Measurements from ENCODE around the gene HBG1. TPM values are rescaled to one million over a fixed set of nuclear protein-coding genes. Genes with fewer than 3 reads are reported as not detected.

HBG1 gene
- total RNA-seq (2022; extraction: Qiagen RNA extraction; ENCODE audit: low read depth) = not detected in 5 replicates

GRCh38 chr11:5249807-5250396, at the start of gene HBG1:
Gene HBG1, minus strand, starts transcription at chr11:5249857. Its CDS starts 53 bp downstream, at chr11:5249804.

DNA sequence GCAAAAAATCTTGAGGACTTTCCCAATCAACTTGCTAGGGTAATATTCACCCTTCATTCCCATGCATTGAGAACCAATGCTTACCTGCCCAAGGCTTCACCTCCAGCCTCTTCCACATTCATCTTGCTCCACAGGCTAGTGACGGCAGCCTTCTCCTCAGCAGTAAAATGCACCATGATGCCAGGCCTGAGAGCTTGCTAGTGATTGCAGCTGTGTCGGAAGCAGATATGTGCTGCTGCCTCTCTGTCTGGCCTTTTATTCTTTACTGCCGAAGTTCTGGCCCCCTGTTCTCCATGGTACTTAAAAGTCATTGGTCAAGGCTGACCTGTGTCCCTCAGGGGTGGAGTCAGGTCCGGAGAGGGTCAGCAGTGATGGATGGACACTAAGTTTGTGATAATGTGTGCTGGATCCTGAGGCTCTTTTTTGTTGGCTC, 20.1 kb upstream of the HBG1 start, which contains the start of gene HBE1:
Gene HBE1 (minus strand): TSS at position 231 of the 433 bp plus-strand sequence. CDS start 55 bp downstream, at position 176.

DNA sequence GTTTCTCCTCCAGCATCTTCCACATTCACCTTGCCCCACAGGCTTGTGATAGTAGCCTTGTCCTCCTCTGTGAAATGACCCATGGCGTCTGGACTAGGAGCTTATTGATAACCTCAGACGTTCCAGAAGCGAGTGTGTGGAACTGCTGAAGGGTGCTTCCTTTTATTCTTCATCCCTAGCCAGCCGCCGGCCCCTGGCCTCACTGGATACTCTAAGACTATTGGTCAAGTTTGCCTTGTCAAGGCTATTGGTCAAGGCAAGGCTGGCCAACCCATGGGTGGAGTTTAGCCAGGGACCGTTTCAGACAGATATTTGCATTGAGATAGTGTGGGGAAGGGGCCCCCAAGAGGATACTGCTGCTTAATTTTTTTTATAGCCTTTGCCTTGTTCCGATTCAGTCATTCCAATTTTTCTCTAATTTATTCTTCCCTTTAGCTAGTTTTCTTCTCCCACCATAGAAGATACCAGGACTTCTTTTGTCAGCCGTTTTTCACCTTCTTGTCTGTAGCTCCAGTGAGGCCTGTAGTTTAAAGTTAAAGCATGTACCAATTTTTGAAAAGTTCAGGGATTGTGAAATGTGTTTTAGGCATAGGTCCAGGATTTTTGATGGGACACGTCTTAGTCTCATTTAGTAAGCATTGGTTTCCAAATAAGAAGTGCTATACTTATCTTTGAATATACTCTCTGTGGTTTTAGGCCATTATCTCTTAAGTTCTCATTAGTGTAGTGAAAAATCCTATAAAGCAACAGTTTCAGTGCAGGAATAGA, 5.2 kb upstream of the HBG1 start, which contains the start of gene HBG2:
Gene HBG2 (minus strand): TSS at position 136 of the 768 bp plus-strand sequence. CDS start 53 bp downstream, at position 83.

DNA sequence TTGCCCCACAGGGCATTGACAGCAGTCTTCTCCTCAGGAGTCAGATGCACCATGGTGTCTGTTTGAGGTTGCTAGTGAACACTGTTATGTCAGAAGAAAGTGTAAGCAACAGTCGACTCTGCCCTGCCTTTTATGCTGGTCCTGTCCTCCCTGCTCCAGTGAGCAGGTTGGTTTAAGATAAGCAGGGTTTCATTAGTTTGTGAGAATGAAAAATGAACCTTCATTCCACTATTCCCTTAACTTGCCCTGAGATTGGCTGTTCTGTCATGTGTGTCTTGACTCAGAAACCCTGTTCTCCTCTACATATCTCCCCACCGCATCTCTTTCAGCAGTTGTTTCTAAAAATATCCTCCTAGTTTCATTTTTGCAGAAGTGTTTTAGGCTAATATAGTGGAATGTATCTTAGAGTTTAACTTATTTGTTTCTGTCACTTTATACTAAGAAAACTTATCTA, 15.2 kb downstream of the HBG1 start, which contains the start of gene HBD:
Gene HBD (minus strand): TSS at position 103 of the 454 bp plus-strand sequence. CDS start 50 bp downstream, at position 53.

DNA sequence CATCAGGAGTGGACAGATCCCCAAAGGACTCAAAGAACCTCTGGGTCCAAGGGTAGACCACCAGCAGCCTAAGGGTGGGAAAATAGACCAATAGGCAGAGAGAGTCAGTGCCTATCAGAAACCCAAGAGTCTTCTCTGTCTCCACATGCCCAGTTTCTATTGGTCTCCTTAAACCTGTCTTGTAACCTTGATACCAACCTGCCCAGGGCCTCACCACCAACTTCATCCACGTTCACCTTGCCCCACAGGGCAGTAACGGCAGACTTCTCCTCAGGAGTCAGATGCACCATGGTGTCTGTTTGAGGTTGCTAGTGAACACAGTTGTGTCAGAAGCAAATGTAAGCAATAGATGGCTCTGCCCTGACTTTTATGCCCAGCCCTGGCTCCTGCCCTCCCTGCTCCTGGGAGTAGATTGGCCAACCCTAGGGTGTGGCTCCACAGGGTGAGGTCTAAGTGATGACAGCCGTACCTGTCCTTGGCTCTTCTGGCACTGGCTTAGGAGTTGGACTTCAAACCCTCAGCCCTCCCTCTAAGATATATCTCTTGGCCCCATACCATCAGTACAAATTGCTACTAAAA, 22.8 kb downstream of the HBG1 start, which contains the start of gene HBB:
Gene HBB (minus strand): TSS at position 340 of the 579 bp plus-strand sequence. CDS start 50 bp downstream, at position 290.

GRCh38 chr11:5200582-5200981, 49.1 kb downstream of the HBG1 start, which contains the start of gene OR51V1:
Gene OR51V1, minus strand, starts transcription at chr11:5200682. Its CDS starts 0 bp downstream, at chr11:5200682.

Other genes starting within 250 kb of the HBG1 start
- not detected in 5 replicates for gene OR52J3, start 203.3 kb downstream of the HBG1 start, total RNA-seq (2022; extraction: Qiagen RNA extraction; ENCODE audit: low read depth)
- gene OR52E2, start 190.2 kb downstream of the HBG1 start, total RNA-seq (2022; extraction: Qiagen RNA extraction; ENCODE audit: low read depth) = not detected in 5 replicates
- gene OR52E1, start 180.3 kb downstream of the HBG1 start, total RNA-seq (2022; extraction: Qiagen RNA extraction; ENCODE audit: low read depth) = not detected in 5 replicates
- not detected in 5 replicates for gene OR52A5, start 111.5 kb downstream of the HBG1 start, total RNA-seq (2022; extraction: Qiagen RNA extraction; ENCODE audit: low read depth)
- not detected in 5 replicates for gene OR52A1, start 95.1 kb downstream of the HBG1 start, total RNA-seq (2022; extraction: Qiagen RNA extraction; ENCODE audit: low read depth)
- gene OR51V1, start 49.2 kb downstream of the HBG1 start, total RNA-seq (2022; extraction: Qiagen RNA extraction; ENCODE audit: low read depth) = not detected in 5 replicates
- not detected in 5 replicates for gene HBB, start 22.8 kb downstream of the HBG1 start, total RNA-seq (2022; extraction: Qiagen RNA extraction; ENCODE audit: low read depth)
- not detected in 5 replicates for gene HBD, start 15.4 kb downstream of the HBG1 start, total RNA-seq (2022; extraction: Qiagen RNA extraction; ENCODE audit: low read depth)
- gene HBG2, start 4.9 kb upstream of the HBG1 start, total RNA-seq (2022; extraction: Qiagen RNA extraction; ENCODE audit: low read depth) = not detected in 5 replicates
- gene HBE1, start 20.1 kb upstream of the HBG1 start, total RNA-seq (2022; extraction: Qiagen RNA extraction; ENCODE audit: low read depth) = 0.38 TPM in 1 of 5 replicates, not detected in the others
- gene OR51B4, start 52.1 kb upstream of the HBG1 start, total RNA-seq (2022; extraction: Qiagen RNA extraction; ENCODE audit: low read depth) = not detected in 5 replicates
- gene OR51B2, start 74.4 kb upstream of the HBG1 start, total RNA-seq (2022; extraction: Qiagen RNA extraction; ENCODE audit: low read depth) = not detected in 5 replicates
- gene OR51B5, start 93.7 kb upstream of the HBG1 start, total RNA-seq (2022; extraction: Qiagen RNA extraction; ENCODE audit: low read depth) = 0.10 TPM in 2 of 5 replicates, not detected in the others
- gene OR51B6, start 101.7 kb upstream of the HBG1 start, total RNA-seq (2022; extraction: Qiagen RNA extraction; ENCODE audit: low read depth) = not detected in 5 replicates
- not detected in 5 replicates for gene OR51M1, start 134.0 kb upstream of the HBG1 start, total RNA-seq (2022; extraction: Qiagen RNA extraction; ENCODE audit: low read depth)
- gene OR51Q1, start 172.3 kb upstream of the HBG1 start, total RNA-seq (2022; extraction: Qiagen RNA extraction; ENCODE audit: low read depth) = not detected in 5 replicates
- gene OR51I1, start 191.7 kb upstream of the HBG1 start, total RNA-seq (2022; extraction: Qiagen RNA extraction; ENCODE audit: low read depth) = not detected in 5 replicates
- gene OR51I2, start 199.5 kb upstream of the HBG1 start, total RNA-seq (2022; extraction: Qiagen RNA extraction; ENCODE audit: low read depth) = not detected in 5 replicates
- gene OR52D1, start 238.8 kb upstream of the HBG1 start, total RNA-seq (2022; extraction: Qiagen RNA extraction; ENCODE audit: low read depth) = not detected in 5 replicates